Activated CD4-positive, CD25-positive, alpha-beta regulatory T cell treated with anti-CD3 and anti-CD28 coated beads, Interleukin-2, amount 50 U/mL, for 16 hours (primary cell): ENCODE data around the gene HECTD4.
"Not testable (repeated sequence)": the region's sequence is repeated elsewhere in the genome, so short reads cannot be mapped to it uniquely, and the experiment has no call there.

Experiments
- DNase-seq: peaks from one replicate; pipeline ENCODE4 v3.0.0-alpha.2; 2020; ENCODE audit warnings: low read depth, low spot score

HECTD4 gene, protein sequence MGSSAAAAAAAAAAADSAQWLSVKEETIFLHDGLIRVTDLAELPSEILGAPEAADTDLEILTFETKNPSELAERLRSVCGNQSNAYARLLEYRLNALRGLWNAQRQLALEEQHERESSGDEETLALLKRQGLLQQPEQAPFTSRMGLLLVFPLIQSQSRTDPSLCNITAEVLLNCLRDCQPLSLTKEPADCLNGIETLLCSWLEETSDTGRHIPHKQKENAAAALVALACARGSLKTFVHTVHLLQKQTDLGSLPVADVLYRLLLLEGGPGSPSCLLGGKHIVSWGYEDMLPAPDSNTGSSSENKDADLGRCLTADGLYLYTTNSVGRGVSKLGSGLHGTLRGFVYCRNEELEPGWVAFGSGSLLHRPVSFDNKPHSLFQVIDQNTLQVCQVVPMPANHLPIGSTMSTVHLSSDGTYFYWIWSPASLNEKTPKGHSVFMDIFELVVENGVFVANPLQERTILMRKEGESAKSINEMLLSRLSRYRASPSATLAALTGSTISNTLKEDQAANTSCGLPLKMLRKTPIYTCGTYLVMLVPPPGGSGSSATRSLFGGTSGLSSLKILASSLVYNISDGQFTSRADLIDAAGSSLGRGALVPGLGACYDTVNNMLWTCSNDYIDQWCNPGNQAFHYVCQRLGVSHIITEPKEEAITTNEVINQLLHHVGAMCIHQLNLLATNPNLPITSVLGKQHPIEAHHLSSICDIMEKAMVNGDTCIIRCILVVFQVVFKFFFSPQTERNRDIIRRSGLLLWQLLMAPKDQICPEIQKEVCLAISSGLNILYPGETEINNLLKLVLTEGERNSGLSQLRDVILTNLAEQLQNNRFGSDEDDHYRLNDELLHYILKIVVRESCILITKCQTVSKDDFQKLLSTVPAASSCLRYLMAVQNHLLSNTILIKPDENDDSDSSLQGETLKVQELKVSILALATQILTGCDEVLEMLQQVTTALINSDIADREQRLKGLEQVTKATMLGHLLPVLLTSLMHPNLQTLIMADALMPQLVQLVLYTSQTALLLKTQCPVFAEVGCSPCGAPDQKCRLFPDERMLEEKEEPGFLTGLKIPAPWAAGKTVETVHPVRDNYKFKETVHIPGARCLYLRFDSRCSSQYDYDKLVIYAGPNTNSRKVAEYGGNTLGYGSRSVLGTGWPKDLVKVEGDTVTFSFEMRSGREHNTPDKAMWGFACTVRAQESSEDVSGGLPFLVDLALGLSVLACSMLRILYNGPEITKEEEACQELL (N-terminal part only)

GRCh38 chr12:112381883-112382796 lies at the start of gene HECTD4:
Gene HECTD4 (minus strand): TSS chr12:112382431. CDS start chr12:112382128, 303 bp downstream.
- peak; percentile 87 for DNase-seq

- DNase-seq: no peak
Observed at GRCh38 chr12:112431965-112432364, 49.7 kb upstream of the HECTD4 start.

- no peak for DNase-seq
Observed at GRCh38 chr12:112430929-112431328, 48.7 kb upstream of the HECTD4 start.

- no peak for DNase-seq
Observed at GRCh38 chr12:112427760-112428159, 45.5 kb upstream of the HECTD4 start.

DNA sequence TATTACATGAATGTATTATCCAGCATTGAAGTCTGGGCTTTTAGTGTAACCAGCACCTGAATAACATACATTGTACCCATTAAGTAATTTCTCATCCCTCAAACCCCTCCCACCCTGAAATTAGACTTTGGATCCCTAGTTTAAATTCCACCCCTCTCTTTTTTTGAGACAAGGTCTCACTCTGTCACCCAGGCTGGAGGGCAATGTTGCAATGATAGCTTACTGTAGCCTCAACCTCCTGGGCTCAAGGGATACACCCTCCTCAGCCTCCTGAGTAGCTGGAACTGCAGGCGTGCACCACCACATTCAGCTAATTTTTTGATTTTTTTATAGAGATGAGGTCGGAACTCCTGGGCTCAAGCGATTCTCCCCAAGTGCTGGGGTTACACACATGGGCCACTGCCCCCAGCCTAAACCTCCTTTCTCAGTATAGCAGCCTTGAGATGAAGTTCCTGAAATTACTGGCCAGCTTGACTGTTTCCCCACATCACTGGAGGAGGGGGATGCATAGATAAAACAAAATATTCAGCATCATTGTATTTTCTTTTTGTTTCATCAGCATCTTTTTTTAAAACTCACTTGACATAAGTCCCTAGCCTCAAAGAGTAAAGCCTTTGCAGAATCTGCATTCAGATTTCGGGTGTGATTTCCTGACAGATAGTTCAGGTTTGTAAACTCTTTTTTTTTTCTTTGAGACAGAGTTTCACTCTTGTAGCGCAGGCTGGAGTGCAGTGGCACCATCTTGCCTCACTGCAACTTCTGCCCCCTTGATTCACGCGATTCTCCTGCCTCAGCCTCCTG lies 43.6 kb upstream of the HECTD4 start:
- no peak for DNase-seq

- no peak for DNase-seq
Observed at GRCh38 chr12:112424126-112424525, 41.9 kb upstream of the HECTD4 start.

GRCh38 chr12:112422531-112422930 lies 40.3 kb upstream of the HECTD4 start:
- no peak for DNase-seq

DNA sequence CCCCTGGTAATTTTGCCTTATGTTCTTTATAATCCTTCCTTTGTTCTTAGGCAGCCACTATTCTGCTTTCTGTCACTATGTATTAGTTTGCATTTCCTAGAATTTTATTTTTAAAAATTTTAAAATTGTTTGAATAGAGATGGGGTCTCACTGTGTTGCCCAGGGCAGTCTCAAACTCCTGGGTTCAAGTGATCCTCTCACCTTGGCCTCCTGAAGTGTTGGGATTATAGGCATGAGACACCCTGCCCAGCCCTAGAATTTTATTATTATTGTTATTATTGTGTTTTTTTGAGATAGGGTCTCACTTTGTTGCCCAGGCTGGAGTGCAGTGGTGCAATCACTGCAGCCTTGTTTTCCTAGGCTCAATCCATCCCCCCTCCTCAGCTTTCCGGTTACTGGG lies 39.1 kb upstream of the HECTD4 start:
- DNase-seq: no peak

DNA sequence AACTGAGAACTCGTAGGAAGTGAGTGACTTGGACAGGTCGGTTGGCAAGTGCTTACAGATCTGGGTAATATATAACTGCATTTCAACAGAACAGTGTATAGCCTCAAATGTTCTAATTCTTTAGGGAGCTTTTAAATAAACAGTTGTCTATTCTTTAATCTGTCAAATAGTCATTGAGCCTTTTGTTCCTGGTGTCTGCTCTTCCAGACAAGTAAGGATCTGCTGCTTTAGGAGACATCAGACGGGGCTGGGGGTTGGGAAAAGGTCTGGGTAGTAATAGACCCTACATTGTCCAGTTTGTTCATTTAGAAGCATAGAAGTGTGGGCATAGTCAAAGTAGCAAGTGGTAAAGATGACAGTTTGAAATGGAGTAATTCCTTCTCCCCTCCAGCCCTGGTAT lies 38.5 kb upstream of the HECTD4 start:
- no peak for DNase-seq

- peak; percentile 1 for DNase-seq
Observed at GRCh38 chr12:112419297-112420133, 37.3 kb upstream of the HECTD4 start.

GRCh38 chr12:112418608-112419296 lies 36.5 kb upstream of the HECTD4 start, which contains the start of gene PTPN11:
Gene PTPN11 (plus strand): TSS chr12:112418947. CDS start chr12:112419112, 165 bp downstream.
- peak; percentile 83 for DNase-seq

DNA sequence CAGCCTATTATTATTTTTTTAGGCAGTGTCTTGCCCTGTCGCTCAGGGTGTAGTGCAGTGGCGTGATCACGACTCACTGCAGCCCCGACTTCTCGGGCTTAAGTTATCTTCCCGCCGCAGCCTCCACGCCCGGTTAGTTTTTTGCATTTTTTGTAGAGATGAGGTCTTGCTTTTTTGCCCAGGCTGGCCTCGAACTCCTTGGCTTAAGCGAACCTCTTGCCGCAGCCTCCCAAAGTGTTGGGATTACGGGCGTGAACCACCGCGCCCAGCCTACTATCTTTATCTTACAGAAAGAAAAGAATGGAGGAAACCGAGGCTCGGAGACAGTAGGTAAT lies 36.0 kb upstream of the HECTD4 start:
- DNase-seq: no peak

DNA sequence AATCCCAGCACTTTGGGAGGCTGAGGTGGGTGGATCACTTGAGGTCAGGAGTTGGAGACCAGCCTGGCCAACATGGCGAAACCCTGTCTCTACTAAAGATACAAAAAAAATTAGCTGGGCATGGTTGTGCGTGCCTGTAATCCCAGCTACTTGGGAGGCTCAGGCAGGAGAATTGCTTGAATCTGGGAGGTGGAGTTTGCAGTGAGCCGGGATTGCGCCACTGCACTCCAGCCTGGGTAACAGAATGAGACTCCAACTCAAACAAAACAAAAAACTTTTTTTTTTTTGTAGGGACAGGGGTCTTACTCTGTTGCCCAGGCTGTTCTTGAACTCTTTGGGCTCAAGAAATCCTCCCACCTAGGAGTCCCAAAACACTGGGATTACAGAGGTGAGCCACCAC lies 33.2 kb upstream of the HECTD4 start:
- not testable (repeated sequence) for DNase-seq

GRCh38 chr12:112413855-112414625 lies 31.8 kb upstream of the HECTD4 start:
- DNase-seq: no peak

- DNase-seq: no peak
Observed at GRCh38 chr12:112409906-112410244, 27.6 kb upstream of the HECTD4 start.

DNA sequence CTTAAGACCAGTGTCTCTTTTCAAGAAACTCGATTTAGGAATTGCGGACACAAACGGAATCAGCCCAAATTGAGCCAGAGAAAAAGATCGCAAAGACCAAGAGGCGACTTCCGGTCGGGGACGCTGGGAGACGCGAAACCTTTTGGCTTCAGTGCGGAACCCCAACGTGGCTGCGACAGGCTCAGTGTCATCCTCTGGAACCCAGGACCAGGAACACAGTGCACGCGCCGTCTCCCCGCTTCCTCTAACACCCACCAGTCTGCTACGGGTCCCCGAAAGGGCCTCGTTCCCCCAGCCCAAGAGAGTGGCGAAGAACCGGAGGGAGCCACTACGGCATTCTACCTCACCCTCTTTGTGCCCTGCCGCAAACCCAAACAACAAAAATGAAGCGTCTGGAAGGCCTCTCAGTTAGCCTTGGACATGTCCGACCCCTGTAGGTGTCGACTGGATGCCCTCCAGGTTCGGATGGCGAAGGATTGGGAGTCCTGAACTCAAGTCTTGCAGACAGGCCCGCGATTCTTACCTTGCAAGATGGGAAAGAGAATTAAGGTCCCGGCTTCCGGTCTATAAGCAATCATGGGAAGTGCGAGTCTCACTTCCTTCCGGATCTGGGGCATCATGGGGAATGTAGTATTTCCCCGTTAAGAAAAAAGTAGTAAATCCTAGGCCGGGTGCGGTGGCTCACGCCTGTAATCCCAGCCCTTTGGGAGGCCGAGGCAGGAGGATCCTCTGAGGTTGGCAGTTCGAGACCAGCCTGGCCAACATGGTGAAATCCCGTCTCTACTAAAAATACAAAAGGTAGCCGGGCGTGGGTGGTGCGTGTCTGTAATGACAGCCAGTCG lies 27.1 kb upstream of the HECTD4 start, which contains the start of gene RPL6:
TSS of gene RPL6 (minus strand) at position 542 of the 842 bp plus-strand sequence. CDS start 949 bp downstream, outside the sequence.
- DNase-seq: peak; percentile 74

- DNase-seq: no peak
Observed at GRCh38 chr12:112408621-112409020, 26.4 kb upstream of the HECTD4 start.
